B cell (primary cell): ENCODE data around the gene SDSL. TPM values are rescaled to one million over a fixed set of nuclear protein-coding genes. Genes with fewer than 3 reads are reported as not detected.

ENCODE experiments used
- ATAC-seq: fragments of 200-7000 bp; cut with Tn5 transposase; one replicate; pipeline ENCODE4 v1.10.0; 2021; ENCODE audit warnings: low read depth, mild to moderate bottlenecking, moderate number of reproducible peaks, moderate library complexity
- CTCF ChIA-PET: fragments of 350-600 bp; sonication (Branson Sonifier 250); formaldehyde crosslinking; loops from one replicate; lab custom pipeline; 2021; ENCODE audit warnings: antibody characterized with exemption, inconsistent platforms; lab: Charles Lee
- POLR2A ChIA-PET: fragments of 350-600 bp; sonication (Branson Sonifier 250); formaldehyde crosslinking; loops from one replicate; lab custom pipeline; 2021; ENCODE audit warnings: antibody characterized with exemption; lab: Charles Lee
- DNase-seq: peaks from one replicate; pipeline ENCODE4 v3.0.0; 2013
- H2AFZ ChIP-seq: 2 replicates; pipeline ENCODE4 v1.6.1; 2012; ENCODE audit warnings: mild to moderate bottlenecking, low read depth, low read length; ENCODE audit not compliant: insufficient read depth, poor library complexity, severe bottlenecking
- H3K27ac ChIP-seq, 2 donors: 1 replicate in 1 of 2; 2 replicates in 1 of 2; pipeline ENCODE4 v1.5.1; 2012 to 2013; ENCODE audit warnings: low read length in 2 of 2, mild to moderate bottlenecking in 2 of 2, moderate library complexity in 1 of 2
- H3K27me3 ChIP-seq, 4 experiments: fragments of 200-600 bp in 1 of 4; sonication (generic) in 1 of 4; replicated peaks in 1 of 4; 1 replicate in 2 of 4; 2 replicates in 2 of 4; pipeline versions ENCODE4 v1.6.1 to v1.7.0; 2013 to 2016; ENCODE audit warnings: low read length in 3 of 4, mild to moderate bottlenecking in 2 of 4, mixed read lengths in 1 of 4, moderate library complexity in 1 of 4; ENCODE audit not compliant: insufficient read depth in 4 of 4, control insufficient read depth in 3 of 4; ENCODE audit errors: control extremely low read depth in 1 of 4
- H3K36me3 ChIP-seq, 2 experiments: replicated peaks in 1 of 2; 1 replicate in 1 of 2; 2 replicates in 1 of 2; pipeline versions ENCODE4 v1.6.1 to v1.7.1; 2013; ENCODE audit warnings: low read length in 1 of 2; ENCODE audit not compliant: insufficient read depth in 2 of 2, control insufficient read depth in 1 of 2; ENCODE audit errors: control extremely low read depth in 1 of 2, extremely low read depth in 1 of 2
- H3K4me1 ChIP-seq, 2 donors: fragments of 200-600 bp in 1 of 2; sonication (generic) in 1 of 2; 1 replicate in 1 of 2; 2 replicates in 1 of 2; pipeline versions ENCODE4 v1.5.1 to v1.6.1; 2013 to 2017; ENCODE audit warnings: low read length in 2 of 2; ENCODE audit not compliant: control insufficient read depth in 2 of 2, insufficient read depth in 2 of 2
- H3K4me2 ChIP-seq: replicated peaks from 2 replicates; pipeline ENCODE3; 2012; ENCODE audit warnings: mild to moderate bottlenecking, low read depth, low read length; ENCODE audit not compliant: poor library complexity, severe bottlenecking
- H3K4me3 ChIP-seq, 5 experiments: fragments of 200-600 bp in 1 of 5; sonication (generic) in 1 of 5; 1 replicate in 3 of 5; 2 replicates in 2 of 5; pipeline versions ENCODE4 v1.5.1 to v1.7.0; 2011 to 2016; ENCODE audit warnings: low read length in 4 of 5, mild to moderate bottlenecking in 4 of 5, low read depth in 2 of 5, control low read depth in 1 of 5, moderate library complexity in 1 of 5; ENCODE audit not compliant: insufficient read depth in 1 of 5; ENCODE audit errors: control extremely low read depth in 1 of 5, extremely low read depth in 1 of 5
- H3K79me2 ChIP-seq: fragments of 200-600 bp; sonication (generic); one replicate; pipeline ENCODE4 v1.6.0; 2016; ENCODE audit warnings: low read length; ENCODE audit not compliant: control insufficient read depth, insufficient read depth
- H3K9ac ChIP-seq: fragments of 200-600 bp; sonication (generic); 2 replicates; pipeline ENCODE4 v1.6.1; 2017; ENCODE audit warnings: mild to moderate bottlenecking, low read length, moderate library complexity
- H3K9me3 ChIP-seq, 3 donors: one replicate each; pipeline versions ENCODE4 v1.6.1 to v1.7.1; 2013; ENCODE audit warnings: low read length in 2 of 3; ENCODE audit not compliant: control insufficient read depth in 2 of 3, insufficient read depth in 1 of 3; ENCODE audit errors: control extremely low read depth in 1 of 3
- H4K20me1 ChIP-seq: 2 replicates; pipeline ENCODE4 v1.6.0; 2012; ENCODE audit warnings: mild to moderate bottlenecking, low read length; ENCODE audit not compliant: insufficient read depth, control insufficient read depth, poor library complexity, severe bottlenecking
- H3K27ac Mint-ChIP-seq: one replicate; pipeline ENCODE4 v1.8.0; 2021; ENCODE audit warnings: mixed read lengths
- H3K27me3 Mint-ChIP-seq: one replicate; pipeline ENCODE4 v1.8.0; 2021; ENCODE audit warnings: mixed read lengths
- H3K4me1 Mint-ChIP-seq: one replicate; pipeline ENCODE4 v1.8.0; 2021; ENCODE audit warnings: mixed read lengths
- H3K4me3 Mint-ChIP-seq: one replicate; pipeline ENCODE4 v1.8.0; 2021; ENCODE audit warnings: mixed read lengths
- H3K9me3 Mint-ChIP-seq: one replicate; pipeline ENCODE4 v1.8.0; 2022; ENCODE audit warnings: mixed read lengths; ENCODE audit not compliant: insufficient read depth
- EZH2 ChIP-seq: IDR thresholded peaks from 2 replicates; pipeline ENCODE4 v1.6.1; 2012; ENCODE audit warnings: borderline replicate concordance, low read depth, mild to moderate bottlenecking, moderate library complexity, low read length; ENCODE audit not compliant: insufficient read depth, poor library complexity, severe bottlenecking
- WGBS: methylation state at CpG from one replicate; pipeline ENCODE4 v1.1.5; 2013; ENCODE audit warnings: missing lambda C conversion rate; ENCODE audit not compliant: insufficient coverage; 5-methylcytosine and 5-hydroxymethylcytosine counted together
- intact Hi-C: fragments of 100-400 bp; cut with micrococcal nuclease; formaldehyde crosslinking; loops from one replicate; pipeline ENCODE4 v1.10.0; 2022
- polyA plus RNA-seq: library from polyadenylated mRNA; depleted of rRNA; stranded (reverse); fragments of >200 nt; gene quantifications from 2 replicates; pipeline ENCODE4 v1.2.3, GENCODE V29; 2012
- total RNA-seq, 2 donors: library from RNA; stranded (reverse); fragments of 120-200 nt in 1 of 2; gene quantifications; 1 replicate in 1 of 2; 2 replicates in 1 of 2; pipeline versions ENCODE4 v1.2.3 to v1.2.4, GENCODE V29; 2013 to 2022
- TF ChIP-seq, protein P1 (sequence below): fragments of 200-600 bp; IDR thresholded peaks from one replicate; pipeline ENCODE4 v1.8.0; 2022; ENCODE audit warnings: antibody characterized with exemption, mild to moderate bottlenecking

The SDSL gene
- total and polyA plus RNA-seq, 2 donors (not counting 1 experiment from before 2014, with no cell fraction given), result 0.15 to 0.64 TPM

DNA sequence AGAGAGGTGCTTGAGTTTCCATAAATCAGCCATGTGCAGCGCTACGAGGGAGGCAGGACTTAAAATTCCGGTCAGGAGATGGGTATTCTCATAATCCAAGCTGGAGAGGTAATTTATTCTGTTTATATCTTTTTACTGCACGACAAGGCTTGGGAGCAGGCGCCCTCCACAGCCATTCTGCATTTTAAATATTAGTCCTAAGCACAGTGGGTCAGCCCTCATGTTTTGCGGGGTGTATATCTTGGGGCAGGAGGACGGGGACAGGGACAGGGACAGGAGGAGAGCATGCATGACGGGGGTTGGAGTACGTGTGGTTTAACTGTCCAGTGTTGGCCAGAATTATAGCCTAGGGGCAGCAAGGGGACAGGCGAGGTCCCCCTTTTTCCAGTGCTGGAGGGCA is 35.0 kb downstream of the SDSL start:
- no peaks in the 10 kb centered on the region for H3K4me1 ChIP-seq
- Mint-ChIP-seq H3K4me3 (no peak overlapping the region), H3K27ac (no peak overlapping the region), H3K4me1 (peaks cover under 1% of the 10 kb centered on the region), H3K27me3 (peaks cover 41% of the 10 kb centered on the region), H3K9me3 (no peaks in the 10 kb centered on the region)
- H3K4me3 ChIP-seq, result no peak overlapping the region
- H3K9ac ChIP-seq, result no peak overlapping the region
- 75% methylated on average over 7 of the region's 10 CpGs for WGBS
- ATAC-seq, result no peak
- DNase-seq, result no peak
- TF ChIP-seq, protein P1, sequence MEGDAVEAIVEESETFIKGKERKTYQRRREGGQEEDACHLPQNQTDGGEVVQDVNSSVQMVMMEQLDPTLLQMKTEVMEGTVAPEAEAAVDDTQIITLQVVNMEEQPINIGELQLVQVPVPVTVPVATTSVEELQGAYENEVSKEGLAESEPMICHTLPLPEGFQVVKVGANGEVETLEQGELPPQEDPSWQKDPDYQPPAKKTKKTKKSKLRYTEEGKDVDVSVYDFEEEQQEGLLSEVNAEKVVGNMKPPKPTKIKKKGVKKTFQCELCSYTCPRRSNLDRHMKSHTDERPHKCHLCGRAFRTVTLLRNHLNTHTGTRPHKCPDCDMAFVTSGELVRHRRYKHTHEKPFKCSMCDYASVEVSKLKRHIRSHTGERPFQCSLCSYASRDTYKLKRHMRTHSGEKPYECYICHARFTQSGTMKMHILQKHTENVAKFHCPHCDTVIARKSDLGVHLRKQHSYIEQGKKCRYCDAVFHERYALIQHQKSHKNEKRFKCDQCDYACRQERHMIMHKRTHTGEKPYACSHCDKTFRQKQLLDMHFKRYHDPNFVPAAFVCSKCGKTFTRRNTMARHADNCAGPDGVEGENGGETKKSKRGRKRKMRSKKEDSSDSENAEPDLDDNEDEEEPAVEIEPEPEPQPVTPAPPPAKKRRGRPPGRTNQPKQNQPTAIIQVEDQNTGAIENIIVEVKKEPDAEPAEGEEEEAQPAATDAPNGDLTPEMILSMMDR, result no peak
- TF ChIP-seq EZH2, result no peak
- H3K27ac ChIP-seq, result no peak overlapping the region
- H4K20me1 ChIP-seq, result no peaks in the 10 kb centered on the region
- ChIA-PET CTCF (no interaction called here), POLR2A (no interaction called here)
- intact Hi-C loops, result no loop called here
- H2AFZ ChIP-seq, result no peak overlapping the region
- no peaks in the 10 kb centered on the region for H3K36me3 ChIP-seq
- H3K9me3 ChIP-seq, result peaks cover 0 to 2% (median 1%) of the 10 kb centered on the region in 3 donors
- H3K27me3 ChIP-seq, result peaks cover 0 to 28% (median 19%) of the 10 kb centered on the region in 4 experiments
- no peaks in the 10 kb centered on the region for H3K79me2 ChIP-seq
- H3K4me2 ChIP-seq, result no peak overlapping the region

DNA sequence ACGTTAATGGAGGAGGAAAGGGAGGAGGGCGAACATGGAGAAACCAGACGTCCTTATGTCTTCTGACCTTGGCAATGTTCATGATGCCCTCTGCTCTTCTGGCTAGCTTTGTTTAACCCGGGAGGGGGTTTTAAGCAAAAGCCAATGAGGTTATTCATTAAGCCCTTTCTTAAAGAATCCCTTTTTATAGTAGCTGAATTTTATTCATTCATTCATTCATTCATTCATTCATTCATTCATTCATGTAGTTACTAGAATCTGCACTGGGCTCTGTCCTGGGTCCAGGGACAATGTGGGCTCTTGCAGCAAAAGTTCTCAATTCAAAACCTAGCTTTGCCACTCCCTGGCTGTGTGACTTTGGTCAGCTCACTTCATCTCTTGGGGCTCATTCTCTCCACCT is 35.5 kb downstream of the SDSL start:
- WGBS, result 72% methylated on average over 2 of the region's 4 CpGs
- no peak overlapping the region for H3K4me3 Mint-ChIP-seq
- H3K27me3 Mint-ChIP-seq, result peaks cover 46% of the 10 kb centered on the region

More for the DNA sequence above, 35.5 kb downstream of the SDSL start:
- POLR2A ChIA-PET, result no interaction called here
- H3K27ac ChIP-seq, result no peak overlapping the region
- CTCF ChIA-PET, result no interaction called here
- peaks cover 0 to 3% of the 10 kb centered on the region in 2 donors for H3K4me1 ChIP-seq
- intact Hi-C loops, result no loop called here
- no peak overlapping the region for H3K9ac ChIP-seq
- peaks cover 0 to 5% (median 1%) of the 10 kb centered on the region in 3 donors for H3K9me3 ChIP-seq
- no peak for DNase-seq
- H3K4me1 Mint-ChIP-seq, result peaks cover 5% of the 10 kb centered on the region
- no peaks in the 10 kb centered on the region for H3K36me3 ChIP-seq
- no peaks in the 10 kb centered on the region for H3K79me2 ChIP-seq
- H3K27me3 ChIP-seq, result peaks cover 0 to 33% (median 21%) of the 10 kb centered on the region in 4 experiments
- H3K4me2 ChIP-seq, result no peak overlapping the region
- no peak overlapping the region for H2AFZ ChIP-seq
- H3K4me3 ChIP-seq, result no peak overlapping the region
- H3K9me3 Mint-ChIP-seq, result no peaks in the 10 kb centered on the region
- no peaks in the 10 kb centered on the region for H4K20me1 ChIP-seq
- no peak overlapping the region for H3K27ac Mint-ChIP-seq
- no peak for TF ChIP-seq EZH2
- TF ChIP-seq, protein P1, result no peak
- no peak for ATAC-seq
